Left ventricle myocardium inferior (tissue), 1 donor: ENCODE measurements around the gene PNKD. TPM values are rescaled to one million over a fixed set of nuclear protein-coding genes. Genes with fewer than 3 reads are reported as not detected.

Experiments
- DNase-seq: peaks from one replicate; pipeline ENCODE4 v3.0.0-alpha.2; 2020
- H3K27ac ChIP-seq: fragments of 200-600 bp; replicated peaks from 2 replicates; pipeline ENCODE4 v1.8.0; 2021
- H3K27me3 ChIP-seq: fragments of 200-600 bp; 2 replicates; pipeline ENCODE4 v1.8.0; 2021; ENCODE audit warnings: low read depth
- H3K36me3 ChIP-seq: fragments of 200-600 bp; 2 replicates; pipeline ENCODE4 v1.8.0; 2021
- H3K4me1 ChIP-seq: fragments of 200-600 bp; 2 replicates; pipeline ENCODE4 v1.8.0; 2021
- H3K4me3 ChIP-seq: fragments of 200-600 bp; 2 replicates; pipeline ENCODE4 v1.8.0; 2021; ENCODE audit warnings: mild to moderate bottlenecking, moderate library complexity
- H3K9me3 ChIP-seq: fragments of 200-600 bp; replicated peaks from 2 replicates; pipeline ENCODE4 v1.8.0; 2021
- CTCF ChIP-seq: fragments of 200-600 bp; IDR thresholded peaks from 2 replicates; pipeline ENCODE4 v1.8.0; 2021; ENCODE audit warnings: antibody characterized with exemption, mild to moderate bottlenecking, borderline replicate concordance
- intact Hi-C: fragments of 100-400 bp; cut with micrococcal nuclease; formaldehyde crosslinking; loops from one replicate; pipeline ENCODE4 v1.11.0; 2022
- total RNA-seq: library from RNA; stranded (reverse); fragmentation: NEBNext Ultra II Directional; extraction: Animal tissue kit (Norgen Biotek cat#: 25700); gene quantifications from one replicate; pipeline ENCODE4 v1.2.1, GENCODE V29; 2021
- donor health status: DM: no; HTN: yes; CAD: no; lungs with severe emphysema.

PNKD gene
- total RNA-seq, 1 donor from 2014 or later: 75.4 TPM

- DNase-seq: no peak
- H3K27ac ChIP-seq: no peak overlapping the region
Measured at GRCh38 chr2:218374795-218375194, 104.5 kb downstream of the PNKD start.

GRCh38 chr2:218375212-218375611 lies 104.9 kb downstream of the PNKD start:
- Histone ChIP-seq H3K36me3 (no peaks in the 10 kb centered on the region), H3K4me3 (no peak overlapping the region), H3K9me3 (no peaks in the 10 kb centered on the region), H3K4me1 (no peaks in the 10 kb centered on the region), H3K27me3 (no peaks in the 10 kb centered on the region), H3K27ac (no peak overlapping the region)
- intact Hi-C loops: no loop called here
- DNase-seq: no peak
- no peak for TF ChIP-seq CTCF

More at GRCh38 chr2:218374795-218375194, 104.5 kb downstream of the PNKD start:
- Histone ChIP-seq H3K4me1 (no peaks in the 10 kb centered on the region), H3K4me3 (no peak overlapping the region), H3K27me3 (no peaks in the 10 kb centered on the region), H3K36me3 (no peaks in the 10 kb centered on the region), H3K9me3 (no peaks in the 10 kb centered on the region)
- intact Hi-C loops: no loop called here
- no peak for TF ChIP-seq CTCF

DNA sequence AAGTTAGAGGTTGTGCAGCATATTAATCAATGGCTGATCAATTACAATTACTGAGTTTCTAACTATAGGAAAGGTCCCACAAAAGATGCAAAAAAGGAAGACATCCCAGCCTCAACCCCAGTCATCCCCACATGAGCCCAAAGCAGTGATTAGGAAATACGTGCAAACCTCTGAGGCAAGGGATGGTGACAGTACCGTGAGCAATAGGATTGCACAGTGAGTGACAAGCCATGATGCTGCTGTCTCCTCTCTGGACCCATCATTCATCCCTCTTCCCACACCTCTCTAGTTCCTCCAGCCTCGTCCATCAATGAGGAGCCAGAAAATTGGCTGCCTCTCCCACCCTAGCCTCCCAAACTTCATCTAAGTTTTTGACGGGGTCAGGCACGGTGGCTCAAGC lies 107.7 kb downstream of the PNKD start:
- Histone ChIP-seq H3K4me3 (no peak overlapping the region), H3K4me1 (no peaks in the 10 kb centered on the region), H3K27ac (no peak overlapping the region), H3K36me3 (no peaks in the 10 kb centered on the region), H3K9me3 (no peaks in the 10 kb centered on the region), H3K27me3 (no peaks in the 10 kb centered on the region)
- no peak for TF ChIP-seq CTCF
- intact Hi-C loops: no loop called here
- no peak for DNase-seq

- peaks cover under 1% of the 10 kb centered on the region for H3K4me1 ChIP-seq
- H3K27me3 ChIP-seq: no peaks in the 10 kb centered on the region
- H3K9me3 ChIP-seq: no peaks in the 10 kb centered on the region
- H3K4me3 ChIP-seq: peak within 1 kb of the TSS; percentile 6
- H3K27ac ChIP-seq: peak within 1 kb of the TSS; percentile 5
- TF ChIP-seq CTCF: no peak
- intact Hi-C loops: no loop called here
- no peaks in the 10 kb centered on the region for H3K36me3 ChIP-seq
- DNase-seq: peak; percentile 65
Measured at GRCh38 chr2:218381916-218382366, 111.6 kb downstream of the PNKD start, which contains the start of gene SLC11A1. Gene SLC11A1, plus strand, starts transcription at chr2:218382273. Its CDS starts 96 bp downstream, at chr2:218382369.

GRCh38 chr2:218382785-218383184 lies 112.5 kb downstream of the PNKD start:
- Histone ChIP-seq H3K27ac (peak overlapping the region; percentile 5), H3K9me3 (no peaks in the 10 kb centered on the region), H3K27me3 (no peaks in the 10 kb centered on the region), H3K36me3 (no peaks in the 10 kb centered on the region), H3K4me3 (peak overlapping the region; percentile 6), H3K4me1 (peaks cover 8% of the 10 kb centered on the region)
- no peak for TF ChIP-seq CTCF
- intact Hi-C loops: no loop called here
- no peak for DNase-seq
